Stimulated activated CD4-positive, alpha-beta T cell treated with anti-CD3 and anti-CD28 coated beads, Interleukin-12 subunit alpha, Interleukin-12 subunit beta, amount 100 ng/mL, for 4 hours (primary cell): ENCODE data around the gene UBE2E2.

Source experiments
- DNase-seq: peaks from one replicate; pipeline ENCODE4 v3.0.0-alpha.2; 2020

UBE2E2 gene

DNA sequence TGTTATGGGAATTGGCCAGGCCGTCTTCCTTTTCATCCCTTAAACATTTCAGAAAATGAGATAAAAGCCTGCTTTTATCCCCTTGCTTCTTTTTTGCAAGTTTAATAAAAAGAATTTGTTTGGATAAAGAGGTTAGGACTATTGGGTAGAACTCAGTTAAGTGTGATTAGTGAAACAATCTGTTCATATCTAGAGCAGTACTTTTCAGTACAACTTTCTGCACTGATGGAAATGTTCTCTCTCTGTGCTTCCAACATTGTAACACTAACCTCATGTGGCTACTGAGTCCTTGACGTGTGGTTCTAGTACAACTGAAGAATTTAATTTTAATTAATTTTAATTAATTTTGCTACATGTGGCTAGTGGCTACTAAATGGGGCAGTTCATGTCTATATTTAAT is 246.9 kb downstream of the UBE2E2 start:
- DNase-seq = no peak

DNA sequence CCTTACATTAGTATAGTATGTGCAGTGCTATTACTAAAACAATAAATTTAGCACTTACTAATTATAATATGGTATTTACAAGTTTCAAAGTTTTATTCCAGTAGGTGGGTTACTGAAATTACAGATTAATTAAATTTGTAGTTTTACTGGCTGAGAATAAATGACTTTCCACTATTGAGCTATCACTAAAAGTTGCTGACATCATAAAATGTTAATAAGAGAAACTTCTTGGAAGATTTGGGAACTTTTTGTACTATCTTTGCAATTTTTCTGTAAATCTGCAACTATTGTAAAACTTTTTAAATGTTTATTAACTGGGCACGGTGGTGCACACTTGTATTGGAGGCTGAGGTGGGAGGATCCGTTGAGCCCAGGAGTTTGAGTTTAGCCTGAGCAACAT is 247.7 kb downstream of the UBE2E2 start:
- no peak for DNase-seq

DNA sequence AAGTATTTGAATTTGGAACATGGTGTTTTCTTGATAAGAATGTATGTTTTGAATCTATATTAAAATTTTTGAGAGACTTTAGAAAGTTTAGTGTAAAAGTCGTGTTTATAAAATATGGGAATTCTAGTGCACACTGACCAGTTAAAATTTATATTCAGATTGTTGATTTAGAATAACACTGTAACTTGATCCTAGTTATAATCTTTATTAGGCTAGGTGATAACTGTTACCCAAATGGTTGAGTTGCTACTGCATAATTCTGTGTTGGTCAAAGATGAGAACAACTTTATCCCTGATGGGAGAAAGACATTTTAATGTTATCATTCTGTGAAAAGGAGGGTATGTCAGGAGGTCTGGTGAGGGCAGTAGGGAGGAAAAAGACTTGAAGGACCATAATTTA is 249.3 kb downstream of the UBE2E2 start:
- no peak for DNase-seq

- no peak for DNase-seq
Observed at GRCh38 chr3:23455084-23455483, 252.0 kb downstream of the UBE2E2 start.

DNA sequence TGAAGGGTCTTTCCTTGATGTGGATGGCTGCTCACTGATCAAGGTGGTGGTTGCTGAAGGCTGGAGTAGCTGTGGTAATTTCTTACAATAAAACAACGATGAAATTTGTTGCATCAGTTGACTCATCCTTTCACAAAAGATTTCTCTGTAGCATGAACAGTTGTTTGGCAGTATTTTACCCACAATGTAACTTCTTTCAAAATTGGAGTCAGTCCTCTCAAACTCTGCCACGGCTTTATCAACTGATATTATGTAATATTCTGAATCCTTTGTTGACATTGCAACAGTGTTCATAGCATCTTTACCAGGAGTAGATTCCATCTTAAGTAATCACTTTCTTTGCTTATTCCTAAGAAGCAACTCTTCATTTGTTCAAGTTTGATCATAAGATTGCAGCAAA is 252.6 kb downstream of the UBE2E2 start:
- no peak for DNase-seq

DNA sequence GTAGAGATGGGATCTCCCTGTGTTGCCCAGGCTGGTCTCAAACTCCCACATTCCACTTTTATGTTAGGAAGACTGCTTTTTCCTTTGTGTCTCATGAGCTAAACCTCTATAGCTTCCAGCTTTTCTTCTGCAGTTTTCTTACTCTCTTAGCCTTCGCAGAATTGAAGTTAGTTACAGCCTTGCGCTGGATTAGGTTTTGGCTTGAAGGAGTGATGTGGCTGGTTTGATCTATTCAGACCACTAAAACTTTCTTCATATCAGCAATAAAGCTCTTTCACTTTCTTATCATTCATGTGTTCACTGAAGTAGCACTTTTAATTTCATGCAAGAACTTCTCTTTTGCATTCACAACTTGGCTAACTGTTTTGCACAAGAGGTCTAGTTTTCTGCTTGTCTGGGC is 254.6 kb downstream of the UBE2E2 start:
- DNase-seq = no peak

GRCh38 chr3:23459465-23459864 is 256.3 kb downstream of the UBE2E2 start:
- DNase-seq = no peak

DNA sequence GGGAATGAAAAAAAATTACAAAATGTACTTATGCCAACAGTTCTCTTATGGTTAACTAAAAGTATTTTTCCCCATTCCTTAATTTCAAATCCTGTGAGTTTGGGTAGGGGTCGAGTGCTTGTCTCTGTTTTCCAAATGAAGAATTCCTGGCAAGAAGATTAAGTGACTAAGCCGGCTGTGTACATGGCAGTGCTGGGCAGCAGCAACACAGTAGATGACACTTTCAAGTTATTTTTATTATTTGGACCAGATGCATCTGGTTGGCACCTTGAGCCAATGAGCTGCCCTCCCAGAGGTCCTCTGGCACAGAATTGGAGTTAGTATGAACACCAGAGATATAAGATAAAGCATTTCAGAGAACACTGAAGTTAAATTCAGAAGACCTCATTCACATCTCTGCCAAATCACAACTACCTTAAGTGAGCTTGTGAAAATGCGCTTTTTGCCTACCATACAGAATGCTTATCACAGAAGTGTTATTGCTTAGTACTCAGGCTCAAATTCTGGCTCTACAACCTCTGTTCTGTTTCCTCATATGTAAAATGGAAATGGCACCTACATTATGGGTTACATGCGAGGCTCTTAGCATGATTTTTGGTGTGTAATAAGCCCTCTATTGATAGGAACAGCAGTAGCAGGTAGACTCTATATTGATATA is 256.9 kb downstream of the UBE2E2 start:
- DNase-seq = no peak

GRCh38 chr3:23461069-23461468 is 257.9 kb downstream of the UBE2E2 start:
- DNase-seq = no peak

- no peak for DNase-seq
Observed at GRCh38 chr3:23463791-23464190, 260.7 kb downstream of the UBE2E2 start.

GRCh38 chr3:23465569-23465968 is 262.4 kb downstream of the UBE2E2 start:
- no peak for DNase-seq

GRCh38 chr3:23468203-23468602 is 265.1 kb downstream of the UBE2E2 start:
- DNase-seq = no peak

DNA sequence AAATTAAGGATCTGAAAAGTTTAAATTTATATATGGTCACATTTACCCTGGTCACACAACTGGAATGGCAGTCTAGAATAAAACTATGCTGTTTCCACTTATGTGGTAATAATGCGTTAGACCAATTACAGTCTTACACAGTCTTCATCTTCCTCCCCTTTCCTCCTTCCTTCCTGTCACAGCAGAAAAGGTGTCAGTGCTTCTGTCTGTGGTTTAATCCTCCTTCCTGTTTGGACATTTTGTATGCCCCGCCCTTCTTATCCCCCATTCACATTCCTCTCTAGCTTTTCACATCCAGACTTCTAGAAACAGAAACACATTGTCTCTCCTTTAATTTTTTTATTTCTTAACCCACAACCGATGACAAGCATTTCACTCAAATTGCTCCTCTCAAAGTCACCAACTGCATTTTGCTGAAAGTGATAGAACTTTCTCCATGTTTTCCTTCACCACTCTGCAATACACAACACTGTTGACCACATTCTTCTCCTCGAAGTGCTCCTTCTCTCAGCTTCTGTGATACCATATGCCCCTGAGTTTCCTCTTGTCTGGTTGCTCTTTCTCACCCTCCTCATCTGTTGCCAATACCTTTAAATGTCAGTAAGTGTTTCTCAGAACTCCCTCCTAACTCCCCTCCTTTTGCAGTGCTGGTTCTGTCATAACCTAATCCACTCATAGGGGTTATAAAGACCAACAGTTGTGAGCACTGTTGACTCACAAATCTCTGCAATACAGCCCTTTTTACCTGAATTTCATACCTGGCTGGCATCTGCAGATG is 271.6 kb downstream of the UBE2E2 start:
- no peak for DNase-seq

DNA sequence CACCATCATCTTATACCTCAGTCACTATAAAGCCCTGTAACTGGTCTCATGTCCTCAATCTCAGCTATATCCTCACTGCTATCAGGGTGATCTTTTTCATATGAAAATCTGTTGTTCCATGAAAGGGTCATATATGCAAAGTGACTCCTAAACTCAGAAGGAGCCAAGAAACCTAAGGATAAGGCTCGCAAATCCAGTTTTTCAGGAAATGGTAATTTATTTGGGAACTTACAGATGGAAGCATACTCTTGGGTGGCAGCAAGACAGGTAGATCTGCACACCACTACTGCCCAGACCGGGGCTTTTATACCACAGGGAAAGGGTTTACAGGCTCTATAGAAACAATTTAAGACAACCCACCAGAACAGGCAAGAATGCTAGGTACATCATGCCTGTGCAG is 272.3 kb downstream of the UBE2E2 start:
- DNase-seq = no peak

GRCh38 chr3:23479026-23479425 is 275.9 kb downstream of the UBE2E2 start:
- no peak for DNase-seq

- no peak for DNase-seq
Observed at GRCh38 chr3:23479615-23480328, 276.6 kb downstream of the UBE2E2 start.

- no peak for DNase-seq
Observed at GRCh38 chr3:23480329-23480714, 277.2 kb downstream of the UBE2E2 start.

GRCh38 chr3:23481011-23481615 is 278.0 kb downstream of the UBE2E2 start:
- no peak for DNase-seq

DNA sequence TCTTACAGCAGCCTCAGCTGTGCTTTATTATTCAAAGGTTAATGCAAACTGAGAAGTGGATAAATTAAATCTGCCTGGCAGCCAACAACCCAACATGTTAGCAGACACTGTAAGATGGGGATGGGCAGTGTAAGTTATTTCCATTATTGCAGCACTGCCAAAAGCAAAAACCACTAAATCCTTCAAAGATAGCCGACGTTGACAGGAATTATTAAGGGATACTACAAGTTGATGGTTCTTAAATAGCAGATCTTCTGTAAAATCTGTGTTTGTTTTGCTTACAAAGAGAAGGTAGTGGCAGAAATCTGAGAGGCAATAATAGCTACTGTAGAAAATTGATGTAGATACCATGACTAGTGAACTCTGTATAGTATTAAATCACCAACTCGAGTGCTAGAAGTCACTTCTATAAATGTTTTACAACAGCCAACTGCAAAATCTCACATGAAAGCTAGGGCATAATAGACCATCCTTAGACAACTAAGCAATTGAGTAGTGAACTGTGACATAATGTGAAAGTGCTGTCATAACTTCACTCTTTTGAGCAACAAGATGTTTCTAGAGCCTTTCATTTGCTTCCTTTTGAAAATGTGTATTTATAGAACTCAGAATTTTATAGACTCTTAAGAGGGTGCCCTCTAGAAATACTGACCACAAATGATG is 278.6 kb downstream of the UBE2E2 start:
- DNase-seq = no peak

- no peak for DNase-seq
Observed at GRCh38 chr3:23484386-23484785, 281.3 kb downstream of the UBE2E2 start.

DNA sequence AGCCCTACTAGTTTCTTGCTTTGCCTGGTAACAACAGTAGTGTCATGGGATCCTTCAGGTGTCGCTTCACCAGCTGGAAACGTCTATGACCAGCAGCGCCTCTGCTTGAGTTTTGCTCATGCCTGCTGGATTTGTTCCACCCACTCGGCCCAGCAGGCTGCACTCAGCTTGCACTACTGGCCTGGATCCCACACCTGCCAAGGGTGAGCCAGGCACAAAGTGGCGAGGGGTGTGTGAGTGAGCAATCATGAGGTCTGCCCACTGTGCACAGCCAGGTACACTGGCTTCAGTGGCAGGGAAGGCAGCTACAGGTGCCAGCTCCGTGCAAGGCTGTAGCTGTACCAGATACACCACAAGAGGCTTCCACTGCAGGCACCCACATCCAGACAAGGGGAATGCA is 282.8 kb downstream of the UBE2E2 start:
- no peak for DNase-seq

GRCh38 chr3:23487015-23487414 is 283.9 kb downstream of the UBE2E2 start:
- no peak for DNase-seq

GRCh38 chr3:23488618-23489017 is 285.5 kb downstream of the UBE2E2 start:
- DNase-seq = no peak
